Osteocyte (in vitro differentiated cells): ENCODE measurements around the gene COG3. TPM values are rescaled to one million over a fixed set of nuclear protein-coding genes. Genes with fewer than 3 reads are reported as not detected.
A peak's percentile ranks its signal among the peaks of the same experiment; 100 is the strongest.
"Not testable (repeated sequence)": the region's sequence is repeated elsewhere in the genome, so short reads cannot be mapped to it uniquely, and the experiment has no call there.

Experiments
- DNase-seq: peaks from one replicate; pipeline ENCODE4 v3.0.0; 2021; ENCODE audit warnings: mixed read lengths; ENCODE audit not compliant: unreplicated experiment; ENCODE audit errors: extremely low spot score
- H3K27ac Mint-ChIP-seq: one replicate; pipeline ENCODE4 v1.8.0; 2021; ENCODE audit warnings: mild to moderate bottlenecking, mixed read lengths; ENCODE audit not compliant: unreplicated experiment
- H3K27me3 Mint-ChIP-seq: one replicate; pipeline ENCODE4 v1.8.0; 2021; ENCODE audit warnings: mixed read lengths; ENCODE audit not compliant: unreplicated experiment
- H3K36me3 Mint-ChIP-seq: one replicate; pipeline ENCODE4 v1.8.0; 2021; ENCODE audit warnings: mixed read lengths; ENCODE audit not compliant: unreplicated experiment
- H3K4me1 Mint-ChIP-seq: one replicate; pipeline ENCODE4 v1.8.0; 2021; ENCODE audit warnings: mixed read lengths; ENCODE audit not compliant: unreplicated experiment
- H3K4me3 Mint-ChIP-seq: one replicate; pipeline ENCODE4 v1.8.0; 2021; ENCODE audit warnings: mild to moderate bottlenecking, moderate library complexity, mixed read lengths; ENCODE audit not compliant: unreplicated experiment
- H3K9me3 Mint-ChIP-seq: one replicate; pipeline ENCODE4 v1.8.0; 2021; ENCODE audit warnings: mixed read lengths; ENCODE audit not compliant: unreplicated experiment
- CTCF ChIP-seq: fragments of 200-600 bp; sonication (generic); IDR thresholded peaks from 2 replicates; pipeline ENCODE4 v1.5.0; 2021; ENCODE audit warnings: antibody characterized with exemption, mild to moderate bottlenecking, moderate library complexity
- long read RNA-seq: library from polyadenylated mRNA; unstranded; transcript quantifications from one replicate; pipeline ENCODE4 v2.0.0, GENCODE V29; 2021
- total RNA-seq: library from RNA; stranded (reverse); gene quantifications from 2 replicates; pipeline ENCODE4 v1.2.1, GENCODE V29; 2021

Gene COG3, protein sequence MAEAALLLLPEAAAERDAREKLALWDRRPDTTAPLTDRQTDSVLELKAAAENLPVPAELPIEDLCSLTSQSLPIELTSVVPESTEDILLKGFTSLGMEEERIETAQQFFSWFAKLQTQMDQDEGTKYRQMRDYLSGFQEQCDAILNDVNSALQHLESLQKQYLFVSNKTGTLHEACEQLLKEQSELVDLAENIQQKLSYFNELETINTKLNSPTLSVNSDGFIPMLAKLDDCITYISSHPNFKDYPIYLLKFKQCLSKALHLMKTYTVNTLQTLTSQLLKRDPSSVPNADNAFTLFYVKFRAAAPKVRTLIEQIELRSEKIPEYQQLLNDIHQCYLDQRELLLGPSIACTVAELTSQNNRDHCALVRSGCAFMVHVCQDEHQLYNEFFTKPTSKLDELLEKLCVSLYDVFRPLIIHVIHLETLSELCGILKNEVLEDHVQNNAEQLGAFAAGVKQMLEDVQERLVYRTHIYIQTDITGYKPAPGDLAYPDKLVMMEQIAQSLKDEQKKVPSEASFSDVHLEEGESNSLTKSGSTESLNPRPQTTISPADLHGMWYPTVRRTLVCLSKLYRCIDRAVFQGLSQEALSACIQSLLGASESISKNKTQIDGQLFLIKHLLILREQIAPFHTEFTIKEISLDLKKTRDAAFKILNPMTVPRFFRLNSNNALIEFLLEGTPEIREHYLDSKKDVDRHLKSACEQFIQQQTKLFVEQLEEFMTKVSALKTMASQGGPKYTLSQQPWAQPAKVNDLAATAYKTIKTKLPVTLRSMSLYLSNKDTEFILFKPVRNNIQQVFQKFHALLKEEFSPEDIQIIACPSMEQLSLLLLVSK
- total RNA-seq: 27.4 and 31.0 TPM in 2 replicates
- long read RNA-seq, full-length matches to known transcripts: 29 of 68 reads
- long read RNA-seq, partial matches to known transcripts: 24 of 68 reads
- long read RNA-seq, other reads (novel, unspliced or antisense): 15 of 68 reads

GRCh38 chr13:45464687-45465453 lies at the start of gene COG3:
COG3 (plus strand) TSS chr13:45464939; CDS start chr13:45465037, 98 bp downstream.
- TF ChIP-seq CTCF: no peak
- DNase-seq: peak; percentile 97
- no peaks in the 10 kb centered on the region for H3K9me3 Mint-ChIP-seq
- peaks cover 3% of the 10 kb centered on the region for H3K36me3 Mint-ChIP-seq
- H3K27me3 Mint-ChIP-seq: peaks cover 9% of the 10 kb centered on the region
- H3K4me1 Mint-ChIP-seq: peaks cover 35% of the 10 kb centered on the region
- H3K4me3 Mint-ChIP-seq: peak within 1 kb of the TSS; percentile 95
- H3K27ac Mint-ChIP-seq: peak within 1 kb of the TSS; percentile 94

GRCh38 chr13:45415112-45415511 lies 49.6 kb upstream of the COG3 start:
- no peaks in the 10 kb centered on the region for H3K27me3 Mint-ChIP-seq
- H3K27ac Mint-ChIP-seq: no peak overlapping the region
- TF ChIP-seq CTCF: no peak
- peaks cover 5% of the 10 kb centered on the region for H3K36me3 Mint-ChIP-seq
- H3K4me3 Mint-ChIP-seq: no peak overlapping the region
- DNase-seq: no peak
- H3K9me3 Mint-ChIP-seq: no peaks in the 10 kb centered on the region
- peaks cover 32% of the 10 kb centered on the region for H3K4me1 Mint-ChIP-seq

DNA sequence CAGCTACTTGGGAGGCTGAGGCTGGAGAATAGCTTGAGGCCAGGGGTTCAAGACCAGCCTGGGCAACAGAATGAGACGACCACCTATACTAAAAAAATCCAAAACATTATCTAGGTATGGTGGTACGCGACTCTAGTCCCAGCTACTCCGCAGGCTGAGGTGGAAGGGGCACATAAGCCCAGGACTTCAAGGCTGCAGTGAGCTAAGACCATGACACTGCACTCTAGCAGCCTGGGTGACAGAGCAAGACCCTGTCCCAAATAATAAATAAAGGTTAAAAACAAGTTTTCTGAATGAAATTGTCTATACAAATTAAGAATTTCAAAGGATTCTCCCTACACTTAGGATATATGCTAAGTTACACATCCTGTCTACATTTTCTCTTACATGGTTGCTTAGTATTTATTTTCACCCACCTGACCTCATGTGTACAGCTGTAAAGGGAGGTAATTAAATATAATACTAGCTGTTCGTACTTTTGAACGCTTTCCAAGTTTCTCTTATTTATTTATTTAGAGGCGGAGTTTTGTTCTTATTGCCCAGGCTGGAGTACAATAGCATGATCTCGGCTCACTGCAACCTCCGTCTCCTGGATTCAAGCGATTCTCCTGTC lies 48.1 kb upstream of the COG3 start:
- Mint-ChIP-seq H3K9me3 (no peaks in the 10 kb centered on the region), H3K27ac (peak overlapping the region; percentile 78), H3K36me3 (no peaks in the 10 kb centered on the region), H3K4me1 (peaks cover 32% of the 10 kb centered on the region), H3K4me3 (peak overlapping the region; percentile 94), H3K27me3 (no peaks in the 10 kb centered on the region)
- no peak for DNase-seq
- no peak for TF ChIP-seq CTCF

DNA sequence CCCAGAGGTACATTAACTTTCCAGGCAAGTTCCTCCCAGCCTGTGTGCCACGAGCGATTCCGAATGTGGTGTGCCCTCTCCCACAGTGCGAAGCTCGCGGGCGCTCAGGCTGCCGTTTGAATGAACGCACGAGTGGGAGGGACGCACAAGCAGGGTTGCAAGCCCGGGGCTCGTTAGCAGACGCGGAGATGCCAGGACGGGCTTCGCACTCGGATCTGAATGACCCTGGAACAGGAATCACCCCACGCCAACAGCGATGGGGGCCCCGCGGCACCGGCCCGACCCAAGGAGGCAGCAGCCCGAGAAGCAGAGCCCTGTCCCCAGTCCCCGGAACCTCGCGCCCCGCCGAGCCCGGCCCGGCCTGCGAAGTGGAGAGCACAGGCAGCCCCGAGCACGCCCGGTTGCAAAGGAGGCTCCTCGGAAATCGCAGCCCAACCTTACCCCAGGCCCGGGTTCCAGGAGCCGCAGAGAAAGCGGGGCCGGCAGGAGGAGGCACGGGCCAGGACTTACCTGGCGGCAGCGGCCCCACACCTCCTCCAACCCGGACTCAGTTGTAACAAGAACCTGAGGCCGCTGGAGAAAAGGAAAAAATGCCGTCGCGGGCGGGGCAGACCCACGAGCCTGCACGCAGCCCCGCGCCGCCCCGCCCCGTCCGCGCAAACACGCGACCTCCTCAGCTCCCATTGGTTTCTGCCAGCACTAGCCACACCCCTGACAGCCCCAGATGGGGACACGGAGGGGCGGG lies 46.8 kb upstream of the COG3 start, which contains the start of gene SLC25A30:
Gene SLC25A30 (minus strand): TSS at position 584 of the 745 bp plus-strand sequence. CDS start 6,948 bp downstream, outside the sequence.
- Mint-ChIP-seq H3K9me3 (no peaks in the 10 kb centered on the region), H3K36me3 (no peaks in the 10 kb centered on the region), H3K27me3 (no peaks in the 10 kb centered on the region), H3K4me1 (peaks cover 22% of the 10 kb centered on the region), H3K27ac (peak within 1 kb of the TSS; percentile 83), H3K4me3 (peak within 1 kb of the TSS; percentile 94)
- no peak for TF ChIP-seq CTCF
- peak; percentile 96 for DNase-seq

DNA sequence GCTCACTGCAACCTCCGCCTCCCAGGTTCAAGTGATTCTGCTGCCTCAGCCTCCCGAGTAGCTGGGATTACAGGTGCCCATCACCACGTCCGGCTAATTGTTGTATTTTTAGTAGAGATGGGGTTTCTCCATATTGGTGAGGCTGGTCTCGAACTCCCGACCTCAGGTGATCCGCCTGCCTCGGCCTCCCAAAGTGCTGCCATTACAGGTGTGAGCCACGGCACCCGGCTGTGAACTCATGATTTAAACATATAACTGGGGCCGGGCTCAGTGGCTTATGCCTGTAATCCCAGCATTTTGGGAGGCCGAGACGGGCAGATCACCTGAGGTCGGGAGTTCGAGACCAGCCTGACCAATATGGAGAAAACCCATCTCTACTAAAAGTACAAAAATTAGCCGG lies 45.4 kb upstream of the COG3 start:
- H3K4me3 Mint-ChIP-seq, H3K27ac Mint-ChIP-seq, DNase-seq, H3K27me3 Mint-ChIP-seq, H3K36me3 Mint-ChIP-seq, H3K9me3 Mint-ChIP-seq: not testable (repeated sequence)
- H3K4me1 Mint-ChIP-seq: peaks cover 22% of the 10 kb centered on the region
